NCI-H146 treated with DMSO at 0.1 percent for 48 hours (cell line): ENCODE measurements around the gene WNT2.
"Not testable (repeated sequence)": the region's sequence is repeated elsewhere in the genome, so short reads cannot be mapped to it uniquely, and the experiment has no call there.

ENCODE experiments used
- DNase-seq: peaks from one replicate; lab custom pipeline; 2025; ENCODE audit not compliant: unreplicated experiment; lab: John Stamatoyannopoulos, UW

WNT2 gene

DNA sequence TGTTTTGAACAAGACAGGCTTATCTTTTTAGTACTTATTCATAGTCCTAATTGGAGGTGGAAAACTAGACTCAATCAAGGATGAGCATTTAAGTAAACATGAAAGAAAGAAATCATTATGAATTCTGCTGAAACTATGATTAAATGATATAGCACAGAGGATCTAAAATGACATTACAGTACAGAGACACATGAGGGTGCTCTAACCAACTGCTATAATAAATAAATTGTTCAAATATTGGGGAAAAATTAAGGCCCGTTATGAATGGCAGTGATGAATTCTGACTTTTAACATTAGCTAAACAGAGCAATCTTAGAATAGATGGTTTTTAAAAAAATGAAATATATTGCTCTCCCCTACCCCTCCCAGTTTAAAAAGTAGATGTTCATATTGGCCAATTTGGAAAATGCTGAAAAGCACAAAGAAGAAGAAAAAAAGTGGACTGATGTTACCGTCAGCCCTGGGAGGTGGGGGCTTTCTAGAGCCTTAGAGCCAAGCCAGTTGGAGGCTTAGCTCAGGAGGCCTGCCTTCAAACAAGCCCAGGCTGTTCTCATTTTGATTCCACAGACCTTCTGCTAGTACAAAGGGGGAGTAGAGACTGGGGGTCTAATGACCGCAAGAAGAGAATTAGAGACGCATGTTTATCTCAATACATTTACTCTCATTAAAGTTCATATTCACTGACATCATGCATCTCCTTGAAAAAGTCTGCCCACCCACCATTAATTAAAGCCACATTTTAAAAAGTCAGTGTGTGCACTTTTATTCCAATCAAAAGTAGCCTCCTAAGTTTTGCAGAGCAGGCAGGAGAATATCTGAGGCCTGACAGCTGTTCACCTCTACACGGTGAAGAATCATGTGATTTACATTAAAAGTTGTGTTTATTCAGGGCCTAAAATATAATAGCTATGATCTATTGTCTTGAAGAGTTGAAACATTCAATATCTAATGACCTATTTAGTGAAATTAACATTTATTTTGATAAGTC, 10.0 kb downstream of the WNT2 start:
- no peak for DNase-seq

DNA sequence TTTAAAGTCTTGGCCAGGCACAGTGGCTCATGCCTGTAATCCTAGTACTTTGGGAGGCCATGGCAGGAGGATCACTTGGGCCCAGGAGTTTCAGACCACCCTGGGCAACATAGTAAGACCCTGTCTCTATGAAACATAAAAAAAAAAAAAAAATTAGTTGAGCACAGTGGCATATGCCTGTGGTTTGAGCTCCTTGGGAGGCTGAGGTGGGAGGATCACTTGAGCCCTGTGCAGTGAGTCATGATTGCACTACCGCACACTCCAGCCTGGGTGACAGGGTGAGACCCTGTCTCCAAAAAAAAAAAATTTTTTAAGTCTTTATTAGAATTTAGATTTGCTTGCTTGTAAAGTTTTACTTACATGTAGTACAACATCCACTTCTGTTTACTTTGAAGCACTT, 14.0 kb downstream of the WNT2 start:
- no peak for DNase-seq

DNA sequence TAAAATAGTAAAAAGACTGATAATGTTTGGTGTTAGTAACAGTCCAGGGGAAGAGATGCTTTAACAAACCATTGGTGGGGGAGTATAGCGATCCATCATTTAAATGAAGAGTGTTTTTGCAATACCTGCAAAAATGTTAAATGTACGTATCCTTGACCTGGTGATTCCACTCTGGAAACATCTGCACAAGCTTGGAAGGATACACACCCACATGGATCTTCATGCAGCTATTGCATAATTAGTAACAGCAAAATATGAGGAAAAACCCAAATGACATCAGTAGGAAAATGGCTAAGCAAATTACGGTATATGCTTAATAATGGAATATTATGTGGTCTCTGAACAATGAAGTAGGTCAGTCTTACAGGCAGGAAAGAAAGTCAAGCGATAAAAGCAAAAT, 20.5 kb downstream of the WNT2 start:
- DNase-seq: no peak

DNA sequence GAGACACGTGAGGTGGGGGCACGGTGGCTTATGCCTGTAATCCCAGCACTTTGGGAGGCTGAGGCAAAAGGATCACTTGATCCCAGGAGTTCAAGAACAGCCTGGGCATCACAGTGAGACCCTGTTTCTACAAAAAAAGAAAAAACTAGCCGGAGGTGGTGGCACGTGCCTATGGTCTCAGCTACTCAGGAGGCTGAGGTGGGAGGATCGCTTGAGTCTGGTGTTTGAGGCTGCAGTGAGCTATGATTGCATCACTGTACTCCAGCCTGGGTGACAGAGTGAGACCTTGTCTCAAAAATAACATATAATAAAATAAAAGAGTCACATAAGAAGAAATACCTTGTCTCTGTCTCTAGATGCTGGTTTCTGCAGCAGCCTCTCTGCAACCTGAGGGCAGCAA, 22.4 kb downstream of the WNT2 start:
- DNase-seq: not testable (repeated sequence)

DNA sequence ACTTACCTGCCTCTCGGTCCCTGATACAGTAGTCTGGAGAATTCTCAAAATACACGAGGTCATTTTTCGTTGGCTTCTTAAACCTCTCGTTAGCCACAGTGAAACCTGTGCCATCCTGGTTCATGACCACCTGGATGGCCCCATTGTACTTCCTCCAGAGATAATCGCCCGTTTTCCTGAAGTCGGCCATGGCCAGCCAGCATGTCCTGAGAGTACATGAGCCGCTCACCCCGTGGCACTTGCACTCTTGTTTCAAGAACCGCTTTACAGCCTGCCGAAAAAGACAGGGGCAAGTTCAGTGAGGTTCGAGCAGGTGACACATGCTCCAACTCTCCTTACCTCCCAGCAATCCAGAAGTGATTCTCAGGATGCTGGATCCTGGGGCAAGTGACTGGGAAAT, 25.3 kb downstream of the WNT2 start:
- DNase-seq: no peak

DNA sequence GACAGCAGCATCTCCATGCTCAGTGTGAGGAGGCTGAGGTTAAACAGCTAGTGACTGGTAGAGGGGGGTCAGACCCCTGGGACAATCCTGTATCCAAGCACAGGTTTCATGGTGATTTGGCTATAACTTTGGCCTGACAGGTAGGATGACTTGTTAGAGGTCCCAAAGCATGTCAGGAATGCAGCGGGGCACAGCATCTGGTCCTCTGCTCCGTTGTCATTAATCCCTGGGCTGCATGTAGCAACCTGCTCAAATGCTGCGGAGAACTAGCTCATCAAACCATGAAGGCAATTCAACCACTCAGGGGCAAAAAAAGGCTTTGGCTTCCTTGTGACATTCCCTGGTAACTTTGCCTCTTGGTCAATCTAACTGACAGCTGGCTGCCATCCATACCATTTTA, 26.8 kb downstream of the WNT2 start:
- DNase-seq: no peak

DNA sequence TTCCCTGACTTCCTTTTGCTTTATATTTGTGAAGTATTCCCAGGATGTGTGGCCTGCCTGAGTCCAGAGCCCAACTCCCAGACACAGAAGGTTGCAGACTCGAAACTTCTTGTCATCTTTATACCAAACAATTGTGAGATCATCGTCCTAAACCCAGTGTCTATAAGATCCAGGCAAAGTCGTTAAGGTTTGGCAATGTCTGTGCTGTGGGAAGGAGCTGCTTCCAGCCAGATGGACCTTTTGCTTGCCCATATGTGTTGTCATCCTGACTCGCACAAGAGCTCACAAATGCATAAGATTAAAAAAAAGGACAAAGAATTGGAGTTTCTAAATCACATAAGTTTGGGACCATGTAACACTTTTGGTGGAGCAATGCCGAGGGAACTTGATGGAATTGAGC, 37.0 kb downstream of the WNT2 start:
- no peak for DNase-seq

DNA sequence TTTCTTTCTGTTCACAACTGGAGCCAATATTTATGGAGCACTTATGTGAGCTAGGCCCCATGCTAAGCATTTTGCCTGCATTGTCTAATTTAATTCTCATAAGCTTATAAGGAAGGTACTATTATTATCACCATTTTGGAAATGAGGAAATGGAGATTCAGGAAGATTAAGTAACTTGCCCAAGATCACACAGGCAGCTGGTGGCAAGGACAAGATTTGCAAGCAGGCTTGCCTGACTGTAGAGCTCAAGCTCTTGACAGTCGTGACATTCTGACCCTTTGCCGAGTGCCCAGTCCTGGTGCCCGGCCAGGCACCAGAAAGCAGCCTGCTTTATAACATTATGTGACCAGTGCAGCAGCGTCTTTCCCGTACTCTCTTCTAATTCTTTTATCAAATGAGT, 38.2 kb downstream of the WNT2 start:
- no peak for DNase-seq

DNA sequence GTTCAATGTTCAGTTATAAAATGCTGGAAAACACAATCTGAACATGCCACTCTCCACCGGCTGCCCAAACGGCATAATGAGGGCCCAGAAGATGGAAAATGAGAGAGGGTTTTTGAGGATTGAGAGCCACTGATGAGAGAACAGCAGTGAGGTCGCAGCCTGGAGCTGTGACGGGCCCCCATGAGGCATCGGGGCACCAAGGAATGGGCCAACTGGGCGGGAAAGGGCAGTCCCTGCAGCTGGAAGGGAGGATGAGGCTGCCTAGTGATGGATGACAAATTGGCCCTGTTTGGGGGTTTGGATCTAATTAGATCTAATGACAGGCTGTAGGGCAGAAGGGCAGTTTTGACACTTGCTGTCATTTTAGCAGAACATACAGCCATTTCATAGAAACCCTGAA, 39.1 kb downstream of the WNT2 start:
- DNase-seq: no peak

DNA sequence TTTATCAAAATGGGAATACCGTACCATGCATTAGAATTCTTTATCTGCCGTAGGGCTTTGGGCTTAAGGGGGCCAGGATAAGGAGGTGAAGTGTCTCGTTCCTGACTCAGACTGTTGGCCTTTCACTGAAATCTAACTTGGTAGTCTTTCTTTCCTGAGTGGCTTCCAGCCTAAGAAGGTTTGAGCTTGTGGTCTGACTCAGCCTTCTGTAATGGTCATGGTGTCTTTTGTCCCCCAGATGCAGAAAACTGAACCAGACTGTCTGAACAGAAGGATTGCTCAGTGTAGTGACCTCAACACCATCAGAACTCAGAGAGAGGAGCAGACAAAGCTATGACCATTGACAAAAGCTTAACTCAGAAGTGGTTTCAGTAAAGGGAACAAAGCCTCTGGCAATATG, 39.5 kb downstream of the WNT2 start:
- no peak for DNase-seq

DNA sequence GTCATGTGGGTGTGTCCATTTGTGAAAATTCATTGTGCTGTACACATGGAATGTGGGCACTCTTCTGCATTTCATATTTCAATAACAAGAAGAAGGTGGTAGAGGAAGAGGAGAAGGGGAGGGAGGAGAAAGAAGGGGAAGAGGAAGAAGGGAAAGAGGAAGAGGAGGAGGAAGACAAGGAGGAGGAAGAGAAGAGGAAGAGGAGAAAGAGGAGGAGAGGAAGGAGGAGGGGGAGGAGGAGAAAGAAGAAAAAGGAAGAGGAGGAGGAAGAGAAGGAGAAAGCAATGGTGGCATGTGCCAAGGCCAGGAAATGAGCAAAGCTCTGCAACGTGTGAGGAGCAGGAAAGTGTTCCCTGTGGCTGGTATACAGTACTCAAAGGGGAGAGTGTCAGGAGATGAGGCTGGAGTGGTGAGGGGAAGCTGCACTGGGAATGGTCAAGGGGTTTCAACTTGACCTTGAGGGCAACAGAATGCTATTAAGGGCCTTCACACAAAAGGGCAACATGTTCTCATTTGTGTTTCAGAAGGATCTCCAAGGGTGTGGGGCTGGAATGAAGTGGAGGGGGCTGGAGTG, 40.5 kb downstream of the WNT2 start:
- DNase-seq: no peak

DNA sequence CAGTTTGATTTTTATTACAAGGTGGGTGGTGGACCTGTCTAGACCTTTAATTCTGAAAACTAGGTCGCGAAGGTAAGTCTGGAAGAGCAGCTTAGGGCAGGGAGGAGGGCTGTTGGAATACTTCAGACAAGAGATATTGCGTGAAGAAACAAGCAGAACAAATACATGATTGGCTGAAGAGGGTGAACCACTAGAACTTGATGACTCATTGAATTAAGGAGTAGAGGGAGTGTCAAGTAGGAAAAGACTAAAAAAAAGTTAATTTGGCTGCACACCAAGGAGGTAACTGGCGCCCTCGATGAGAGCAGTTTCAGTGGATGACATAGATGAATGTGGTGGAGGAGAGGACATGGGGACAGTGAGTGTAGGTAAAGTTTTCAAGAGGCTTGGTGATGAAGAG, 41.3 kb downstream of the WNT2 start:
- DNase-seq: no peak

DNA sequence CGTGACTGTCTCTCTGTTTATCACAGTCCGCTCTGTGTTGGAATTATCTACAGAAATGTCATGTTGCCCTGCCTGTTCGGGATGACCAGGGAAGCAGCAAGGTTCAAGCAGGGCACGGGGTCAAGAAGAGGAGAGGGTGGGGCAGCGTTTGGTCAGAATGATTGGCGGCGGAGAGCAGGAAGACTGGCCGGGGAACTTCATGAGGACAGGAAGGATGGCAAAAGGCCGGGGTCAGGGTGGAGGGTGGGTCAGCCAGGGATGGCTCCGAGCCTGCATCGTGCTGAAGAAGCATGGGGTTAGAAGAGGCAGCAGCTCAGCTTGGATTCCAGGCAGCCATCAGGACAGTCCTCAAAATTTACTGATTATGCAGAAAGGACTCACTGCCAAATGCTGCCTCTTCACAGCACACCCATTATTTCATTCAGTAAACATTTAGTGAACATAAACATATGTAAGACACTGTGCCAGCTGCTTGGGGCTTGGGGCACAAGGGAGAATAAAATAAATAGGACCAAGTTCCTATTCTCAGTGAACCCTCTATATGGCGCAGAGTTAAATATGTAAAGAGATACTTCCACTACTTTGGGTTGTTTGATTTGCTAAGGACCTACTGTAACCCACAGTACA, 42.8 kb downstream of the WNT2 start:
- no peak for DNase-seq

DNA sequence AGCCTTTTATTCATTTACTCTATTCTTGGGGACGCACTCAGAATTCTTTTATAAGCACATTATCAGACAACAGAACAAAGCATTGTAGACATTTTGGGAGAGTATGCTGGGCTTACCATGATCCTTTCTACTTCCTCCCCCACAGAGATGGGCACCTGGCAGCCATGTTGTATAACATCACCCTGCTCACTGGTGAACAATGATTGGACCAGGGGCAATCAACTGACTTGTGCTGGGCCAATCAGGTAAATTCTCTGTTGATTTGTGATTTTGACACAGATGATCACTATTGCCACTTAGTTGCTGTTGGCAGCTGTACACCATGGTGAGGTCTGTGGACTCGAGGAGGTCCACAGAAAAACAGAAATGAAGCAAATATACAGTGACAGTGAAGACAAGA, 43.7 kb downstream of the WNT2 start:
- DNase-seq: no peak

DNA sequence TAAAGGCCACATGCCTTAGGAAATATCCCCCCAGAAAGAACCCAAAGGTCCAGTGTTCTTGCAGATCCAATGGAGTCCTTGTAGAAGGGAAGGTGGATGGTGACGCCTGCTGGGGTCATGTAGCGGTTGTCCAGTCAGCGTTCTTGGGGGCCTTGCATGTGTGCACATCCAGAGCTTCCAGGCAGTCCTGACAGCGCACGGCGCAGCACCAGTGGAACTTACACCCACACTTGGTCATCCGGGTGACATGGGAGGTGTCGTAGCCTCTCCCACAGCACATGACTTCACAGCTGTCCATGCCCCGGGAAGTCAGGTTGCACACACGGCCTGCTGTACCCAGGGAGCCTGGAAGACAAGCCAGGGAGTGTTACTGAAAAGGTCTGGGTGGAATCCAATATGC, 44.8 kb downstream of the WNT2 start:
- no peak for DNase-seq

DNA sequence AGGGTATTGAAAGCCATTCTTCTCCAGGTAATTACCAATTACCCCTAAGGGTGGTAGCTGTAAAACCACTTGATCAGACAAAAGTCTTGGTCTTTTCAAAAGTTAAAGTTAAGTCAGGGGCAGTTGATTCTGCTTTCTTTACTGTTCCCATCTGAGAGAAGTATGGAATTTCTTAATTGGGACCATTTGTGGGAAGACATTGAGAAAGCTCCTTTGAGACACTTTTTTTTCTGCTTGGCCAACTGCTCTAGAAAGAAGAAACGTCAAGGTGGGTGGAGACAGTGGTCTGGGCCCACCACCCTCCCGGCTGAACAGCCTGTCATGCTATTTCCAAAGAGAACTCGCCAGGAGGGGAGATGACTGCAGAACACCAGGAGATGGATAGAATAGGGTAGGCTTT, 45.3 kb downstream of the WNT2 start:
- no peak for DNase-seq

DNA sequence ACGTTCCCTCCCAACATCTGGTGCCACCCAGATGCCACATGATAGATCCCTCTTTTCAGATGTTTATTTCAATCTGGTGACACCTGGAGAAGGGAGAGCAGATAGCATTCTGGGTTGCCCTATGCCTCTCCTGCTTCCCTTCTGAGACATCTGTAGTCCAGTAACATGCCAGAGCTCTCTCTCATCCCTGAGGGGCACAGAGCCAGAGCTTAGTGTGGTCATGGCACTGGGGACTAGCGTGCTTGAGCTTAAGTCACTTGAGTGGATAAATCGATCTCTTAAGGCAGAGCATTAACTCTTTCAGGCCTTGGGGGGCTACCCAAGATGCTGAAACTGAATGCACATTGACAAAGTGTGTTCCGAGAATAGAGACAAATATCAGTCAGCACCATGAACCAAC, 47.9 kb downstream of the WNT2 start:
- DNase-seq: no peak

DNA sequence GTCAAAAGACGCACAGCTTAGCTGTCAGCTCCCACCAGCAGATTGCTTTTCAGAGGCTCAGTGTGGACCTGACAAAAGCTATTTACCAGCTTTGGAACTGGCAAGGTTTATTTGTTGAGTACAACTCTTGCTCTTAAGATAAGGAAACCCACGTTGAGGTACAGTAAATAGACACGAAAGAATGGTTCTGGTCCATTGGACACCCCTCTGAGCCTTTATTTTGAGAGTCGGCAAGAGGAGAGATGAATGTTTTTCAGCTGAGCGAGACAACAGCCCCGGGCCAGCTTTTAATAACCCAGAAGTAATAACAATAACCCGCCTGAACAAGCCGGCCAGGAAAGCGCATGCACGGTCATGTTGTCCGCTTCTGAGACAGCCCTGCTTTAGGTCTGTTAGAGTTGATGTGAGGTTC, 49.0 kb downstream of the WNT2 start:
- peak; percentile 86 for DNase-seq

DNA sequence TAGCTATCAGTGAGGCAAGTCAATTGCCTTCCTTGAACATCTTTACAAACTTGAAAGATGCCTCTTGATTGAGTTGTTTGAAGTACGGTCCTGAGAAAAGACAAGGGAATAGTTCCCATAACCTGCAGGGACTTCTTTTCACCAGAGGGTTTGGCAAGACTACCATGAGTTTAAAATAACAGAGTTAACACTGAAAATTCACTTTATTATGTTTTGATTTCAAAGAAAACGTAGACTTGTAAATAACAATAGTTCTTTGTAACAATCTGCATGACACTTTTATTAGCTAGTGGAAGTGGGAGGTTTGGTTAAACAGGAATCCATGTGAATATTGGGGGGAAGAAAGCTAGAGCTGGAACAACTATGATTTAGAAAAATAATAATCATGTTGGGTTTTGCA, 49.5 kb downstream of the WNT2 start:
- DNase-seq: no peak

DNA sequence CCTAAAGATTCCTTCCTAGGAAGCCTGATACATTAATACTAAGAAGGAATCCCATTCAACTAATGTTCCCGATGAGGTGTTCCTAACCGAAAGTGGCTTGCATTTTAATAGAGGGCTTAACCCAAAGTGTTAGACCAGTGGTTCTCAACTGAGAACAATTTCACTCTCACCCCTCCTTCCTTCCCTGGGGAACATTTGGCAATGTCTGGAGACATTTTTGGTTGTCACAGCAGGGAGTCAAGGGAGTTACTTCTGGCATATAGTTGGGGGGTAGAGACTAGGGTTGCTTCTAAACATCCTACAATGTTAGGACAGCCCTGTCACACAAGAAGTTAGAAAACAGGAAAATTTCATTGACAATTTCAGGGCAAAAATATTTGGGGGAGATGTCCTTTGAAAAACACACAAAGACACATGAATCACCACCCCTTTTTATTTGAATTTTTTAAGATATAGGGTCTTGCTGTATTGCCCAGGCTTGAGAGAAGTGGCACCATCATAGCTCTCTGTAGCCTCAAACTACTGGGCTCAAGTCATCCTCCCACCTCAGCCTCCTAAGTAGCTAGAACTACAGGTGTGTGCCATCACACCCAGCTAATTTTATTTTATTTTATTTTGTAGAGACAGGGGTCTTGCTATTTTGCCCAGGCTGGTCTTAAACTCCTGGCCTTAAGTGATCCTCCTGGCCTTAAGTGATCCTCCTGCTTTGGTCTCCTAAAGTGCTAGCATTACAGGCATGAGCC, 50.7 kb downstream of the WNT2 start:
- no peak for DNase-seq

DNA sequence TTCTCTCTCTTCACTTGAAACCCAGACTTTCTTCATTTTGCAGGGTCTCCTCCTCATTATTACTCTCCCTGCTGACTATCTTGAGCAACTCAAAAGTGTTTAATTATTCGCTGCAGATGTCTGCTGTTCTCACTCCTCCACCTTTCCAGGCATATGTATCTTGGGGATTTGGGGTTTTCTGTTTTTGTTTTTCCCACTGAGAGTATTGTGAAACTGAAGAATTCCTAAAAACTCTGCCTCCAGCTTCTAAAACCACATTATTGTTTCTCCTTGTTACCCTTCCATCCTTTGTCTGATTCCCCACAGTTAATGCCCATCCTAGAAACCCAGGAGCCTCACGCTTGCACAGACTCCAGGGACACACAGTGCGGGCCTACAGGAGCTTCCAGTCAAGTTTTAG, 51.3 kb downstream of the WNT2 start:
- no peak for DNase-seq

DNA sequence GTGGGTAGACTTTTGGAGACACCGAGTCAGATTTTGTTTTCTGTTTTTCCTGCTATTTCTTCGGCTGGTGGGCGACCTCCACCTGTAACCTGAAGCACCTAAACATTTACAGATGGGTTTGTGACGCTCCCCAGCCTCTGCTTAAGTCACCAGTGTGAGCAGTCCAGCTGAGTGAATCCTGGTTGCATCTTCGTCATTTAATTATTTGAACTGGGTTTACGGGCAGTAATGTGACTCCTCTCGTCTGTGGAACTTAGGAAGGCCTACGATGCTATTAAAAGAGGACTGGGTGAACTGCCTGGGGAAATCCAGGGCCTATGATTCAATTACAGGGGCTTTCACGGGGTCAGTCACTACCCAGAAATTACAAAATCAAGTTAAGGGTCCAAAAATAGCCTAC, 52.5 kb downstream of the WNT2 start:
- no peak for DNase-seq
